ENCODE data around the gene RHAG. TPM values are rescaled to one million over a fixed set of nuclear protein-coding genes. Genes with fewer than 3 reads are reported as not detected.

Gene RHAG
- total RNA-seq, result not detected in 2 replicates

GRCh38 chr6:49636713-49637349 lies at the start of gene RHAG:
RHAG (minus strand) TSS chr6:49636839; CDS start chr6:49636812, 27 bp downstream.

Other genes starting within 250 kb of the RHAG start
- gene MMUT, start 173.6 kb downstream of the RHAG start, total RNA-seq, result 11.2 and 12.9 TPM in 2 replicates
- gene CENPQ, start 173.5 kb downstream of the RHAG start, total RNA-seq, result 3.1 and 3.3 TPM in 2 replicates
- not detected in 2 replicates for gene GLYATL3, start 136.9 kb downstream of the RHAG start, total RNA-seq
- 0.12 TPM in 1 of 2 replicates, not detected in the other for gene C6orf141, start 86.2 kb downstream of the RHAG start, total RNA-seq
- not detected in 2 replicates for gene CRISP2, start 76.7 kb upstream of the RHAG start, total RNA-seq
- gene CRISP3, start 107.5 kb upstream of the RHAG start, total RNA-seq, result not detected in 2 replicates
- not detected in 2 replicates for gene PGK2, start 150.4 kb upstream of the RHAG start, total RNA-seq
- gene CRISP1, start 229.7 kb upstream of the RHAG start, total RNA-seq, result not detected in 2 replicates

Measured in hair follicle dermal papilla cell (primary cell).